HFFc6 (cell line): Measurements from ENCODE around the gene SOHLH2. TPM values are rescaled to one million over a fixed set of nuclear protein-coding genes. Genes with fewer than 3 reads are reported as not detected.

ENCODE experiments used
- DNase-seq: peaks from one replicate; pipeline ENCODE4 v3.0.0-alpha.2; 2018
- H3K27ac Mint-ChIP-seq: 2 replicates; pipeline ENCODE4 v1.8.0; 2020; ENCODE audit warnings: mild to moderate bottlenecking, mixed read lengths
- H3K27me3 Mint-ChIP-seq: 2 replicates; pipeline ENCODE4 v1.8.0; 2021; ENCODE audit warnings: mild to moderate bottlenecking, moderate library complexity, mixed read lengths; ENCODE audit not compliant: insufficient read depth
- H3K36me3 Mint-ChIP-seq: 2 replicates; pipeline ENCODE4 v1.8.0; 2021; ENCODE audit warnings: low read depth, mixed read lengths
- H3K4me1 Mint-ChIP-seq: 2 replicates; pipeline ENCODE4 v1.8.0; 2020; ENCODE audit warnings: low read depth, mixed read lengths
- H3K4me3 Mint-ChIP-seq: 2 replicates; pipeline ENCODE4 v1.8.0; 2020; ENCODE audit warnings: mild to moderate bottlenecking, moderate library complexity, mixed read lengths
- H3K9me3 Mint-ChIP-seq: 2 replicates; pipeline ENCODE4 v1.8.0; 2020; ENCODE audit warnings: mild to moderate bottlenecking, mixed read lengths
- total RNA-seq, 6 experiments: library from RNA; stranded (reverse); fragmentation: NEBNext Ultra II Directional; extraction: Animal tissue kit (Norgen Biotek cat#: 25700); gene quantifications; 2 replicates in 1 of 6; 3 replicates in 5 of 6; pipeline ENCODE4 v1.2.3, GENCODE V29; 2021
- TF ChIP-seq, protein P1 (sequence below): fragments of 200-600 bp; sonication (generic); IDR thresholded peaks from 2 replicates; pipeline ENCODE4 v1.5.0; 2021; ENCODE audit warnings: antibody characterized with exemption, mild to moderate bottlenecking

Gene SOHLH2
- total RNA-seq, 6 experiments from 2014 or later: 0.18 to 0.43 (median 0.29) TPM; not detected in 1

- no peak overlapping the region for H3K27ac Mint-ChIP-seq
- H3K27me3 Mint-ChIP-seq: peaks cover 3% of the 10 kb centered on the region; the same call in 1 of the 2 replicates
- DNase-seq: no peak
- no peaks in the 10 kb centered on the region for H3K4me1 Mint-ChIP-seq
- H3K36me3 Mint-ChIP-seq: no peaks in the 10 kb centered on the region; the same call in 1 of the 2 replicates
- H3K4me3 Mint-ChIP-seq: no peak overlapping the region
- peaks cover 46% of the 10 kb centered on the region for H3K9me3 Mint-ChIP-seq
- TF ChIP-seq, protein P1, sequence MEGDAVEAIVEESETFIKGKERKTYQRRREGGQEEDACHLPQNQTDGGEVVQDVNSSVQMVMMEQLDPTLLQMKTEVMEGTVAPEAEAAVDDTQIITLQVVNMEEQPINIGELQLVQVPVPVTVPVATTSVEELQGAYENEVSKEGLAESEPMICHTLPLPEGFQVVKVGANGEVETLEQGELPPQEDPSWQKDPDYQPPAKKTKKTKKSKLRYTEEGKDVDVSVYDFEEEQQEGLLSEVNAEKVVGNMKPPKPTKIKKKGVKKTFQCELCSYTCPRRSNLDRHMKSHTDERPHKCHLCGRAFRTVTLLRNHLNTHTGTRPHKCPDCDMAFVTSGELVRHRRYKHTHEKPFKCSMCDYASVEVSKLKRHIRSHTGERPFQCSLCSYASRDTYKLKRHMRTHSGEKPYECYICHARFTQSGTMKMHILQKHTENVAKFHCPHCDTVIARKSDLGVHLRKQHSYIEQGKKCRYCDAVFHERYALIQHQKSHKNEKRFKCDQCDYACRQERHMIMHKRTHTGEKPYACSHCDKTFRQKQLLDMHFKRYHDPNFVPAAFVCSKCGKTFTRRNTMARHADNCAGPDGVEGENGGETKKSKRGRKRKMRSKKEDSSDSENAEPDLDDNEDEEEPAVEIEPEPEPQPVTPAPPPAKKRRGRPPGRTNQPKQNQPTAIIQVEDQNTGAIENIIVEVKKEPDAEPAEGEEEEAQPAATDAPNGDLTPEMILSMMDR: no peak
These were observed 62.8 kb downstream of the SOHLH2 start for GRCh38 chr13:36151591-36151990.

GRCh38 chr13:36148446-36148845, 65.9 kb downstream of the SOHLH2 start:
- H3K4me1 Mint-ChIP-seq: no peaks in the 10 kb centered on the region
- no peaks in the 10 kb centered on the region for H3K36me3 Mint-ChIP-seq
- no peak overlapping the region for H3K27ac Mint-ChIP-seq
- H3K4me3 Mint-ChIP-seq: no peak overlapping the region
- no peaks in the 10 kb centered on the region for H3K27me3 Mint-ChIP-seq
- no peak for DNase-seq
- H3K9me3 Mint-ChIP-seq: peaks cover 29% of the 10 kb centered on the region
- TF ChIP-seq, protein P1: no peak

GRCh38 chr13:36147330-36147729, 67.0 kb downstream of the SOHLH2 start:
- TF ChIP-seq, protein P1: no peak

DNA sequence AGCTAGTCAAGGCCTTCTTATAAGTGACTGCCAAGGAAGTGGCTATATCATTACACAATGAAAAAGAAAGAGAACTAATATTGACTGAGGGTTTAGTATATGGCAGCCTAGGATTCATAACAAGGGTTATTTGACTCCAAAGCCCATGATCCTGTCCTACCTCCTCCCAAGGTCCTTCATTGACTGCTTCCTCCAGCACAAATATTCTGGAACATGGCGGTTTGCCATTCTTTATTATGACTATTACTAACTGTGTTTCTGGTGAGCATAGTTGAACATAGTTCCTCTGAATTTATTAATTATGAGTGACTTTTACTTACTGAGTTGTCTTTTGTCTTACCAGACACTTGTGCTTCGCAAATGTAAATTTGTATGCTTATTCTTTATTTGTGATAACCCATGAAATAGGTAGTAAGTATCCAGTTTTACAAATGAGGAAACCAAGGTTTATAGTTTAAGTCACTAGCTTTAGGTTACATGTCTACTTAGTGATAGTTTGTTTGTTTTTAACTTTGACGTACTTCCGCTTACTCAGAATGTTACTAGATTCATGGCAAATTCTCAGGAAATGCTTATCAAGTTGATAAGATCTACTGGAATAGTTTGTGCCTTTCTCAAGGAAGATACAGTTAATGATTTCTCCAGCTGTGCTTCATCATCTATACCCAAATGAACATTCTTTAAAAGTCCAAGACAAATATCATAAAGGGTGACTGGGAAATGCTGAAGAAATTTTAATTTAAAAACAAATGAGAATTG, 67.7 kb downstream of the SOHLH2 start:
- Mint-ChIP-seq H3K27me3 (no peaks in the 10 kb centered on the region), H3K9me3 (peaks cover 27% of the 10 kb centered on the region), H3K36me3 (no peaks in the 10 kb centered on the region), H3K4me1 (no peaks in the 10 kb centered on the region), H3K4me3 (no peak overlapping the region), H3K27ac (no peak overlapping the region)
- no peak for DNase-seq
- TF ChIP-seq, protein P1: no peak

More at GRCh38 chr13:36147330-36147729, 67.0 kb downstream of the SOHLH2 start:
- no peaks in the 10 kb centered on the region for H3K4me1 Mint-ChIP-seq
- no peak overlapping the region for H3K27ac Mint-ChIP-seq
- H3K36me3 Mint-ChIP-seq: no peaks in the 10 kb centered on the region
- no peak for DNase-seq
- H3K4me3 Mint-ChIP-seq: no peak overlapping the region
- no peaks in the 10 kb centered on the region for H3K27me3 Mint-ChIP-seq
- H3K9me3 Mint-ChIP-seq: peaks cover 27% of the 10 kb centered on the region

- no peak for DNase-seq
- H3K4me1 Mint-ChIP-seq: no peaks in the 10 kb centered on the region
- H3K9me3 Mint-ChIP-seq: peaks cover 13% of the 10 kb centered on the region
- no peak overlapping the region for H3K4me3 Mint-ChIP-seq
- no peaks in the 10 kb centered on the region for H3K27me3 Mint-ChIP-seq
- no peaks in the 10 kb centered on the region for H3K36me3 Mint-ChIP-seq
- no peak overlapping the region for H3K27ac Mint-ChIP-seq
- TF ChIP-seq, protein P1: no peak
These were observed 70.6 kb downstream of the SOHLH2 start for GRCh38 chr13:36143738-36144137.
